HG03108 (cell line): ENCODE data around the gene CRIP3.
"Not testable (repeated sequence)": the region's sequence is repeated elsewhere in the genome, so short reads cannot be mapped to it uniquely, and the experiment has no call there.

Experiments used
- ATAC-seq: cut with Tn5 transposase; IDR thresholded peaks from one replicate; pipeline ENCODE4 v1.9.1; 2021; ENCODE audit warnings: moderate library complexity; ENCODE audit not compliant: unreplicated experiment

The CRIP3 gene

DNA sequence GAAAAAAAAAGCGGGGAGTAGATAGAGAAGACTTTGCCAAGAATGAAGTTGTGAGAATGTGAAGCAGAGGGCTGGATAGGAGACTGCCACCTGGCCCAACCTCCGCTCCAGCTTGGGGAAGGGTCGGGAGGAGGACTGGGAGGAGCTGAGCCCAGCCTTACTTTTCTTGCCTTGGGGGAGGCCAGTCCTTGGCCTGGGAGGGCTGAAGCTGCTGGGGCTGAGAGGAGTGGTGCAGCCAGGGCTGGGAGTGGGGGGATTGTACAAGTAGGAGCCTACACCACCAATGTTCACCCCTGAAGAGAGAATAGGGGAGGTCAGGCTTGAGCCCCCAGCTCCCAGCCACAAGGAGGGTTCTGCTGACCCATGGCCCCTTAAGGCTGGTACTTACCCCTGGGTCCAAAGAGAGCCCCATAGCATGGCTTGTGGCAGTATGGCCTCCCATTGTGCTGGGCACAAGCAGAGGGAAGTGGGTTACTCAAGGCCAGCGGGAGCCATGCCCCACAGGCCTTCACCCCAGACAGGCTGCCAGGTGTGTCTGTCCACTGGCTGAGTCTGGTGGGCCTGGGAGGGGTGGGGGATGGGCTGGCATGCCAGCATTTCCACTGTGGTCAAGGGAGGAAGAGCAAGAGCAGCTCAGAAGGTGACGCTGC lies 1.1 kb downstream of the CRIP3 start:
- ATAC-seq = no peak

DNA sequence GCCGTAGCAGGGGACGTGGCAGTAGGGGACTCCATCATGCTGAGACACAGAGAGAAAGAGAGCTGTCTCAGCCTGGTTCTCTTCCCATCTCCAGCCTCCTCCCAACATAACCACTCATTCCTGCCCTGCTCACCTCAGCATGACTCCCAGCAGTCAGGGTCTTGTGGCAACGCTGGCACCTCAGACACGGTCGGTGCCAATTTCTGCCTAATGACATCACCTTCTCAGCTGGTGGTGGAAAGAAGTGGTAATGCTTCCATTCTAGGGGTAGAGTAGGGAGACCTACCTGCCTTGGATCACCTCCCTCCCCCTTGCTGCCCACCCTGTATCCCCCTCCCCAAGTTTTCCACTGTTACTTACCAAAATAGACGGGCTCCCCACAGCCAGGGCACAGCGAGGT lies 2.5 kb downstream of the CRIP3 start:
- no peak for ATAC-seq

DNA sequence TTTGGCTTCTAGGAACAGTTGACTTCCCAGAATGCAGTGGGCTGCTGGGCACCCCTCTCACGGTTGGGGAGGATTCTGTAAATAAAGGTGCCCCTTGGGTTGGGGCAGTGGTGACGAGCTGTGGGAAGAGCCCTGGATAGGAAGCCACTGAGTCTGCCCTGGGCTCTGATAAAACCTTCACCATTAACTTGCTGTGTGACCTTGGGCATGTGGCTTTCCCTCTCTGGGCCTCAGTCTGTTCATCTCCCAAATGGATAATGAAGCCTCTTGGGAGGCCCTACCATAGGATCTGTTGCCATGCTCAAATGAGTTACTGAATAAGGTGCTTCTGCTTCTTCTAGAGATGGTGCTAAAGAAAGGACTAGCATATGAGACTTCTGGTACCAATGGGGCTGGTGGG lies 3.7 kb downstream of the CRIP3 start:
- no peak for ATAC-seq

DNA sequence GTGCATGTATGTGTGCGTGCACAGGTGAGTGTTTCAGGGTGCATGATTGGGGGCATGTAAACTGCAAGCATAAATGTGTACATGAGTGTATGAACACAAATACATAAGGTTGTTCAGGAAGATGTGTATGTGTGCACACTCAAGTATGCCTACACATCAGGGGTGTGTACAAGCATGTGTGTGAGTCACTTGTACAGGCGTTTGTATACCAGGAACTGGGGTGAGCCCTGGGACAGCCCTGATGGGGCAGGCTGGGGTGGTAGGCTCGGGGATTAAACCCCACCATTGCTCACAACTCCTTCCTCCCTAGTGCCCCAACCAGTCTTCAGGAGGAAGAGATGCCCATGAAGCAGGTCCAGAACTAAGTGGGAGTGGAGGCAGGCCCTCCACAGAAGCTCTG lies 4.3 kb downstream of the CRIP3 start:
- ATAC-seq = no peak

DNA sequence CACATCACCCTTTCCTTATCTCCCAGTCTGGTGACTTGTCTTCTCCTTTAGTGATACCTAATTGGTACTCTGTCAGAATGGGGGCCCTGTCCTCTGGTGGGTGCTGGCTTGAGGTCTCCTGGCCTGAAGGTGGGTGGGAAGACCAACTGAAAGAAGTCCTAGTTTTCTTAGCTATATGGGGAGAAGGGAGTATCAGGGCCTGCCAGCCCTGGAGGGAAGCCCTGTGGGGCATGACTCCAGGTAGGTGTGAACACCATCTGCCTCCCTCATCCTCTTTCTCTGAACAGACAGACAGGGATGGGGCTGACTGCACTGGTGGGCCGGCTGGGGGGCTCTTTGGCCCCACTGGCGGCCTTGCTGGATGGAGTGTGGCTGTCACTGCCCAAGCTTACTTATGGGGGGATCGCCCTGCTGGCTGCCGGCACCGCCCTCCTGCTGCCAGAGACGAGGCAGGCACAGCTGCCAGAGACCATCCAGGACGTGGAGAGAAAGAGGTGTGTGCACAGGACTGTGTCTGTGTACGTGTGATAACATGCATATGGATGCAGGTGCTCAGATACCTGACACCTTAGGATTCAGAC lies 4.8 kb downstream of the CRIP3 start:
- ATAC-seq = no peak

DNA sequence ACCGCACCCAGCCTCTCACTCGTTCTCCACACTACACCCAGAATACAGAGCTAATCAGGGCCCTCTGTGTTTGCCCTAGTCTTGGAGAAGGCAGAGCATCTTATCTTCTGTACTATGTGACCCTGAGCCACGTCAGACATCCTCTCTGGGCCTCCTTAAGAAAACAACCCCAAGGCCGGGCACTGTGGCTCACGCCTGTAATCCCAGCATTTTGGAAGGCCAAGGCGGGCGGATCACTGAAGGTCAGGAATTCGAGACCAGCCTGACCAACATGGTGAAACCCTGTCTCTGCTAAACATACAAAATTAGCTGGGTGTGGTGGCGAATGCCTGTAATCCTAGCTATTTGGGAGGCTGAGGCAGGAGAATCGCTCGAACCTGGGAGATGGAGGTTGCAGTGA lies 5.6 kb downstream of the CRIP3 start:
- not testable (repeated sequence) for ATAC-seq

DNA sequence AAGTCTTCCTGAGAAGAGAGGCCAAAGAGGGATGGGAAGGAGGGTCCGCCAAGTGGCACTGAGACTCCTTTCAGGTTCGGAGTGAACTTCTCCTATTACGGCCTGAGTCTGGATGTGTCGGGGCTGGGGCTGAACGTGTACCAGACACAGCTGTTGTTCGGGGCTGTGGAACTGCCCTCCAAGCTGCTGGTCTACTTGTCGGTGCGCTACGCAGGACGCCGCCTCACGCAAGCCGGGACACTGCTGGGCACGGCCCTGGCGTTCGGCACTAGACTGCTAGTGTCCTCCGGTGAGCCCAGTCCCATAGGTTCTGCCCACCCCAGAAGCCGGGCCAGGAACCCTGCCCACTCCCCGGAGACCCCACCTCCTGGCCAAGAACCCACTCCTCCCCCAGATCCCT lies 6.5 kb downstream of the CRIP3 start:
- ATAC-seq = no peak

DNA sequence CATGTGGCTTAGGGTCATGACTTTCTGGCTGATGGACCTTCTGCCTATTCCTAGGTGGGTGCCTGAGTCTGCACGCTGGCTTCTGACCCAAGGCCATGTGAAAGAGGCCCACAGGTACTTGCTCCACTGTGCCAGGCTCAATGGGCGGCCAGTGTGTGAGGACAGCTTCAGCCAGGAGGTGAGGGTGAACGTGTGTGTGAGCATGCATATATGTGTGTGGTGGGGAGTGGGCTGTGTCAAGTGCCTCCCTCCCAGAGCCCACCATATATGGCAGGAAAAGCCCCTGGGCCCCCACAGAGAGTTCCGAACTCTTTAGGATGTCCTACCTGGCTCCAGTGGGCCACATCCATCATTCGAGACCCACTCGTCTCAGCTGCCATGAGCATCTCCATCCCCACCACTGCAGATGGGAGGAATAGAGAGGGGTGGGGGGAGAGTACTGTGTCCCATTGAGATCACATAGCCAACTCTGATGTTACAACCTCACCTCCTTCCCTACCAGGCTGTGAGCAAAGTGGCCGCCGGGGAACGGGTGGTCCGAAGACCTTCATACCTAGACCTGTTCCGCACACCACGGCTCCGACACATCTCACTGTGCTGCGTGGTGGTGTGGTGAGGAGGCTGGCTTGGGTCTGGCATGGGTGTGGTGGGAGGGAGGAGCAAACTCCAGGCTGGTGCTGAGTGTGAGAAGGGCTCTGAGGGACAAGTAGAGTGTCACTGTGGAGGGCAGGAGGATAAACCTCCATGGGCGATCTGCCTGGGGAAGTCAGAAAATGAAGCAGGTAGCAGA lies 7.3 kb downstream of the CRIP3 start:
- ATAC-seq = no peak

DNA sequence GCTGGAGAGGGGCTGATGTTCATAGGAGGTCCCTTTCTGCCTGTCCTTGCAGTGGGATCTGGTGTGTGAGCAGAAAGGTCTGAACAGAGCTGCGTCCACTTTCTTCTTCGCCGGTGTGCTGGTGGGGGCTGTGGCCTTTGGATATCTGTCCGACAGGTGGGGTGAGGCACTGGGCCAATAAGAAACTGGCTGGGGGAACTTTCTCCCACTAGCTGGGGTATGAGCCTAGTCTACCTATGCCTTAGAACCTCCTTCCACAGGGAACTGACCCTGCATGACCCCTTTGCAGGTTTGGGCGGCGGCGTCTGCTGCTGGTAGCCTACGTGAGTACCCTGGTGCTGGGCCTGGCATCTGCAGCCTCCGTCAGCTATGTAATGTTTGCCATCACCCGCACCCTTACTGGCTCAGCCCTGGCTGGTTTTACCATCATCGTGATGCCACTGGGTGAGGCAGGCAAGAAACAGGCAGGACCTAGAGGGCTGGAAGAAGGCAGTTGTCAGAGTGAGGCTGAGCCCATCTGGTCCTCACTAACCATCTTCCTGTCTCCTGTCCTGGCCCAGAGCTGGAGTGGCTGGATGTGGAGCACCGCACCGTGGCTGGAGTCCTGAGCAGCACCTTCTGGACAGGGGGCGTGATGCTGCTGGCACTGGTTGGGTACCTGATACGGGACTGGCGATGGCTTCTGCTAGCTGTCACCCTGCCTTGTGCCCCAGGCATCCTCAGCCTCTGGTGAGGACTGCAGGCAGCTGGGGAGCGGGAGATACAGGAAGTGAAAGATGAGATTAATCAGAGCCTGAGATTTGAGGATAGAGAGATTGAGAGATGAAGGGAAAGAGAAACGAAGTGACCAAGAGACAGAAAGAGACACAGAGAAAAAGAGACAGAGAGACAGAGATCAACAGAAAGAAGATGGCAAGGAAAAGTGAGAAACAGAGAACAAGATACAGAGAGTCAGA lies 9.0 kb downstream of the CRIP3 start:
- no peak for ATAC-seq

DNA sequence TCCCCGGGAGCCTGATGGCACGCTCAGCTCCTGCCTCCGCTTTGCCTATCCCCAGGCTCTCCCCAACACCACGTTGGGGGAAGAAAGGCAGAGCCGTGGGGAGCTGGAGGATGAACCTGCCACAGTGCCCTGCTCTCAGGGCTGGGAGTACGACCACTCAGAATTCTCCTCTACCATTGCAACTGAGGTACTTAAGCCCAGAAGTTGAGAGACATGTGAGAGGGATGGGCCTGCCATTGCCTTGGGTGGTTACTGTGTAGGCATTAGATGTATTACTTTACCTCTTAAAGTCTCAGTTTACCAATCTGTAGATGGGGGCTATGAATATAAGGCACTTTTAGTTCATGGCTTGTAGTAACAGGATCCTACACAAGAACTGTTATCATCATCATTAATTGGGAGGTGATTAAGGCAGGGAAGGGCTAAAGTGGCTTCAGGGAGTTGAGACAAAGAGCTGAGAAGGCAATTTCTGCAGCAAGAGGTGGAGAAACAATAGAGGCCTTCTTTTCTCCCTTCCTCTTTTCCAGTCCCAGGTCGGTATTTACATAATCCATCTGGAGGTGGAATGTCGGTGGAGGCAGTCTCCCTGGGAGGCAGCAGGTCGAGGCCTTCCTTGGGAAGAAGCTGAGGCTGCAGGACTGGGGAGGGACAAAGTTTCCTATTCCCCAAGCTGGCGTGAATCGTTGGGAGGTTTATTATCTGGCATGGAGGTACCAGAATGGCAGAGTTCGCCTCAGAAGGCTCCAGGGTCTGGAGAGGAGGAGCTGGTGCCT lies 9.9 kb downstream of the CRIP3 start:
- ATAC-seq = no peak

DNA sequence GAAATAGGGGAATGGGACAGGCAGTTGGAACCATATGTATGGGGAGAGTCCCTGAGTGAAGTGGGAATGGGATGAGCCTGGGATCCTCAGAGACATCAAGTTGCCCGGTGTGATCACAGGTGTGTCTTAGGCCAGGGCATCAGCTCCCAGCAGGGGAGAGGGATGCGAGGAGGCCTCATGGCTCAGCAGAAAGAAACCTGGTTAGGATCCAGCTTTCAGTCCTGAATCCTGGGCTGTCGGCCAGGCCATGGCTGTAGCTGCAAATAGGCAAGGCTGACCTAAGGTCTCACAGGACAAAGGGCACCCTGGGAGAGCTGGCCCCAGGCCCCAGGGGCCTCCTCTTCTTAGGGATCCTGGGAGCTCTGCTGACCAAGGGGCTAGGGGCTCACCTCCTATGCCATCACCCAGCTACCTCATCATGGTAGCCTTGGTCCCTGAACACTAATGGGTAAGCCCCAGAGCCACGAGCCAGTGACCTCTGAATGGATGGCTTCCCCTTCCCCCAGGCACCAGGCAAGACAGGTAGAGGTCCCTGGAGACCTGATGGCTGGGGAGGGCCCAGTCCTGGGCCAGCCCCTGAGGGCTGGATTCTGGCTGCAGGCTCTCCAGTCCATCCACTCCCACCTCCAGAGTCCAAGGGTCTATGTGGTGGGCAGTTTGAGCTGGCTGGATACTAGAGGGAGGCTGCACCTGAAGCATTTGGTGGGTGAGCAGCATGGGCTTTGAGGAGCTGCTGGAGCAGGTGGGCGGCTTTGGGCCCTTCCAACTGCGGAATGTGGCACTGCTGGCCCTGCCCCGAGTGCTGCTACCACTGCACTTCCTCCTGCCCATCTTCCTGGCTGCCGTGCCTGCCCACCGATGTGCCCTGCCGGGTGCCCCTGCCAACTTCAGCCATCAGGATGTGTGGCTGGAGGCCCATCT lies 10.7 kb downstream of the CRIP3 start, which contains the start of gene SLC22A7:
Gene SLC22A7 (plus strand): TSS at position 617 of the 921 bp plus-strand sequence. CDS start 99 bp downstream, at position 716.
- ATAC-seq = no peak

DNA sequence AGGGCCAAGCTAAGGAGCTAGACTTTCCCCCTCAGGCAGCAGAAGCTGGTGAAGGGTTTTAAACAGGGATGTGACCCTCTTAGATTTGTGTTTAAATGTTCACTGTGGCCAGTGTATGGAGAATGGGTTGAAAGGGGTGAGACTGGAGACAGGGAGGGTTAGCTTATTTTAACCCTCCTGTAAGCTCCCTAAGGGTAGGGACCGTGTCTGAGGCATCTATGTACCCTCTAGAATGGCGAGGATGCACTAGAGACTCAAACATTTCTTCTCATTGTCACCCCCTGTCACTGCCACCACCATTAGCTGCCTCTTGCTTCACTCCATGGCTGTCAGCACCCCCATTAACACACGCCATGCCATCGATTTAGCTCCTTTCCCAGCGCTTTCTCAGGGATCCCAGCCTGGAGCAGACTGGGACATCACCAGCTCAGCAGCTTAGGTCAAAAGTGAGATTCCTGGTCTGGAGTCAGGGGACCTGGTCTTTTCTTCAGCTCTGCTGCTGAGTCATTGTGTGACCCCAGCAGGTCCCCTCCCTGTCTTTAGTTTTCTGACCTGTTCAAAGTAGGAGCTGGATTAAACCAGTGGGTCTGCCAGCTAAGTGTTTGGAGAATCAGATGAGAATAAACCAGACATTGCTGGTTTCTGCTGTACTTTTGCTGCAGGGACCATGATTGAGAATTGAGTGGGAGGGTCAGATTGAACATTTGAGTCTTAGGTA lies 11.7 kb downstream of the CRIP3 start:
- no peak for ATAC-seq

DNA sequence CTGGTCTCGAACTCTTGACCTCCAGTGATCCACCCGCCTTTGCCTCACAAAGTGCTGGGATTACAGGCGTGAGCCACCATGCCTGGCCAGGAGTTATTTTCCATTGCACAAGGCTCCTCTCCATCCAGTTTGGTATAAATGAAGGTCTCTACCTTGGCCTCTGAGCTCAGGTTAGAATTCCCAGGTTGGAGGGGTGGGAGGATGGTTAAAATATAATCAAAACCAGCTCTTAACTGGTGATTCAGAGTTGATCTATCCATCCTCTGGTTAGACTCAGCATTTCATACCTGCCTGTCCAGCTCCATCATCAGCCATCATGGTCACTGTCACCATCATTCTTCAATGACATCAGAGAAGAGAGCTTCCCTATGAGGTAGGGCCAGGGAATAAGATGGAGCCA lies 13.2 kb downstream of the CRIP3 start:
- no peak for ATAC-seq

DNA sequence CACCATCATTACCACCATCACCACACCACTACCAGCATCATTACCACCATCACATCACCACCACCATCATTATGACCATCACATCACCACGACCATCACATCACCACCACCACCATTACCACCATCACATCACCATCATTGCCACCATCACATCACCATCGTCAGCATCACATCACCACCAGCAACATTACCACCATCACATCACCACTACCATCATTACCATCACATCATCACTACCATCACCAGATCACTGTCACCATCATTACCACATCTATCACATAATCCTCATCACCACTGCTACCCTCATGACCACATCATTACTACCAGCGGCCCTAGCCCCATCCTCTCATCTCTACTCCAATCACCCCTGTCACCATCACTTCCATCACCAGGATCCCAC lies 14.1 kb downstream of the CRIP3 start:
- no peak for ATAC-seq

DNA sequence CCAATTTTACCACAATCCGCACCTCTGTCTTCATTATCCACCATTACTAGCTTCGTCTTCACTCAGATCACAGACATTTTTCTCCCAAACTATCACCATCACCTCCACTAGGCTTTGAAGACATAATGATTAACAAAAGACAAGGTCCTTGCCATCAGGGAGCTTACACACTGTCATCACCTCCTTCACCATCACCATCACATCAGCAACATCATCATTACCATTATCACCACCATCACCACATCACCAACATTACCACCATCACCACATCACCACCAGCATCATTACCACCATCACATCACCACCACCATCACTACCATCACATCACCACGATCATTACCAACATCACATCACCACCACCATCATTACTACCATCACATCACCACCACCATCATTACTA lies 14.9 kb downstream of the CRIP3 start:
- no peak for ATAC-seq

DNA sequence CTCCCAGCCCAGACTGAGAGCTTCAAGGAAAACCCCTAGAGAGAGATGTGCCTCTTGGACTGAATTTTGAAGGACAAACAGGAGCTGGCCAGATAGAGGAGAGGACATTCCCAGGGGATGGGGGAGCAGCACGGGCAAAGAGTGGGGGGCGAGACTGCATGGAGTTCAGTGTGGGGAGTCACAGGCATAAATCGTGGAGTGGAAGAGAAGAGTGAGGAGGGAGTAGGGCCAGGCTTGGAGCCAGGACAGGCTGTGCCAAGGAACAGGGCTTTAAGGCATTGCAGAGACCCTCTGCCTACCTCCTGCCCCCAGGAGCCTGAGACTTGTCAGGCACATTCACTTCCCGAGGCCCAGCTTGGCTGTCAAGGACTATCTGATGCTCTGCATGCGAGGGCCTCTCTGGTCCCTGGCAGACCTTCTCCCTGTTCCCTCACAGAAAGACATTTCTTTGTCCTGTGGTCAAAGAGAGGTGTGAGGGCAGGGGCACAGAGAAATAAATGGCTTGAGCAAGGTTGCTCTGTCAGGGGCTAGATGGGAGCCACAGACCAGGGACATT lies 15.8 kb downstream of the CRIP3 start:
- no peak for ATAC-seq

DNA sequence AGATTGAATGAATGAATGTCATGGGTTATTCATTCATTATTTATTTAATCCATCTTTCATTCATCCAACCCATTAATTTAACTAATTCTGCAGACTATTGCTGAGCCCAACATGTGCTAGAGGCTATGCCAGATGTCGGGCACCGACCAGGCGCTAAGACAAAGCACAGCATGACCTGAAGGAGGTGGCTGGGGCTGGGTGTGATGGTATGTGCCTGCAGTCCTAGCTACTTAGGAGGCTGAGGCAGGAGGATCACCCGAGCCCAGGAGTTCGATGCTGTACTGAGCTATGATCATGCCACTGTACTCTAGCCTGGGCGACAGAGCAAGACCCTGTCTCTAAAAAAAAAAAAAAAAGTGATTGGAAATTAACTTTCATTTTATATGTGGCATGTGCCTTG lies 16.3 kb downstream of the CRIP3 start:
- ATAC-seq = no peak

DNA sequence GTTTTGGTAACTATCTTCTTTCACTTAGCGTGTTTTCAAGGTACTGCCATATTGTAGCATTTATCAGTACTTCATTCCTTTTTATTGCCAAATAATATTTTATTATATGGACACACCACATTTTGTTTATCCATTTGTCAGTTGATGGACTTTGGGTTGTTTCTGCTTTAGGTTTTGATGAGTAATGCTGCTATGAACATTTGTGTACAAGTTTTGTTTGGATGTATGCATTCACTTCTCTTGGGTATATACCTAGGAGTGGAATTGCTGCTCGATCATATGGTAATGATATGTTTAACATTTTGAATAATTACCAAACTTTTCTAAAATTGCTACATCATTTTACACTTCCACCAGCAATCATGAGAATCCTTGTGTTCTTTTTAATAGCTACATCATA lies 16.9 kb downstream of the CRIP3 start:
- ATAC-seq = no peak
